HT1080 (cell line): Measurements from ENCODE around the gene GLTP. TPM values are rescaled to one million over a fixed set of nuclear protein-coding genes. Genes with fewer than 3 reads are reported as not detected.

Source experiments
- DNase-seq: peaks from one replicate; pipeline ENCODE4 v3.0.0-alpha.2; 2015; ENCODE audit warnings: low read depth
- total RNA-seq: library from RNA; depleted of rRNA; stranded (reverse); fragments of >200 nt; shearing (Covaris generic); gene quantifications from 2 replicates; pipeline ENCODE4 v1.2.3, GENCODE V29; 2014

Gene GLTP
- total RNA-seq, 1 experiment from 2014 or later, result 76.5 TPM

- DNase-seq, result peak; percentile 41
Observed at GRCh38 chr12:109822951-109823411, 57.4 kb downstream of the GLTP start.

GRCh38 chr12:109822416-109822815, 57.9 kb downstream of the GLTP start:
- no peak for DNase-seq

- DNase-seq, result no peak
Observed at GRCh38 chr12:109821968-109822367, 58.4 kb downstream of the GLTP start.

- DNase-seq, result no peak
Observed at GRCh38 chr12:109820816-109821381, 59.4 kb downstream of the GLTP start.

- peak; percentile 33 for DNase-seq
Observed at GRCh38 chr12:109818905-109819500, 61.3 kb downstream of the GLTP start.

- no peak for DNase-seq
Observed at GRCh38 chr12:109818253-109818652, 62.1 kb downstream of the GLTP start.

- DNase-seq, result no peak
Observed at GRCh38 chr12:109817627-109818231, 62.6 kb downstream of the GLTP start.

GRCh38 chr12:109816870-109817269, 63.5 kb downstream of the GLTP start:
- no peak for DNase-seq

- DNase-seq, result no peak
Observed at GRCh38 chr12:109815757-109816617, 64.4 kb downstream of the GLTP start.

GRCh38 chr12:109815225-109815624, 65.1 kb downstream of the GLTP start:
- no peak for DNase-seq

GRCh38 chr12:109814600-109815150, 65.7 kb downstream of the GLTP start:
- DNase-seq, result no peak

- no peak for DNase-seq
Observed at GRCh38 chr12:109813810-109814416, 66.4 kb downstream of the GLTP start.

GRCh38 chr12:109811624-109811995, 68.7 kb downstream of the GLTP start:
- no peak for DNase-seq

- no peak for DNase-seq
Observed at GRCh38 chr12:109810954-109811623, 69.3 kb downstream of the GLTP start.

GRCh38 chr12:109808876-109809646, 71.3 kb downstream of the GLTP start:
- DNase-seq, result no peak

- DNase-seq, result no peak
Observed at GRCh38 chr12:109807954-109808643, 72.2 kb downstream of the GLTP start.

- peak; percentile 46 for DNase-seq
Observed at GRCh38 chr12:109804820-109805761, 75.2 kb downstream of the GLTP start.

GRCh38 chr12:109803678-109804077, 76.7 kb downstream of the GLTP start:
- no peak for DNase-seq
